Measurements from ENCODE around the gene RRP8.

DNA sequence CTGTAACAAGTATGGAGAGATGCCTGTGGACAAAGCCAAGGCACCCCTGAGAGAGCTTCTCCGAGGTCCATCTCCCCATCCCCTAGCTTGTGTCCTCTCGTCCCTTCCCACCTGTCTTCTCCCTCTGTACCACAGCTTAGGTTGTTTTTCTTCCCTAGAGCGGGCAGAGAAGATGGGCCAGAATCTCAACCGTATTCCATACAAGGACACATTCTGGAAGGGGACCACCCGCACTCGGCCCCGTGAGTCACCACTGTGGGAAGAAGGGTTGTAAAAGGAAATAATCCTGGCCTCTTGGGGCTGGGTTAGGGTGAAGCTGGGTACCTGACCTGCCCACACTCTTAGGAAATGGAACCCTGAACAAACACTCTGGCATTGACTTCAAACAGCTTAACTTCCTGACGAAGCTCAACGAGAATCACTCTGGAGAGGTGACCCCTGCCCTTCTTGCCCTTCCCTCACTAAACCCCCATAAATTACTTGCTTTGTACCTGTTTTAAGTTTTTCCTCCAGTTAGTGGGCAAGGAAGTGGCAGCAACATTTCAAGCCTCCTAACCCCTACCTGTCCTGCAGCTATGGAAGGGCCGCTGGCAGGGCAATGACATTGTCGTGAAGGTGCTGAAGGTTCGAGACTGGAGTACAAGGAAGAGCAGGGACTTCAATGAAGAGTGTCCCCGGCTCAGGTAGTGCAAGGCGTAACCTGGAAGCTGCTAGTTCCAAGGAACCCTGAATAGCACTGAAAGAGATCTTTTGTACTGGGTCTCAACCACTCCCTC lies 5.5 kb upstream of the RRP8 start:
- TF ChIP-seq CTCF (IDR thresholded peaks at IDR 0.05; ENCODE audit: insufficient read depth, low read length, poor library complexity, severe bottlenecking) (no peak), EZH2phosphoT487 (conservative IDR thresholded peaks at IDR 0.05; ENCODE audit: low read length) (no peak)

Measured in SU-DHL-6 (cell line).